SK-N-MC (cell line): ENCODE results near the gene CADPS2.

Experiments used
- EZH2 ChIP-seq: fragments of 200-600 bp; sonication (generic); IDR thresholded peaks from one replicate; pipeline ENCODE4 v1.6.1; 2017; ENCODE audit warnings: antibody characterized with exemption
- FOXP2 ChIP-seq: optimal IDR thresholded peaks from 2 replicates; pipeline ENCODE3; 2011; ENCODE audit warnings: mild to moderate bottlenecking, moderate library complexity; ENCODE audit not compliant: insufficient read depth; ENCODE audit errors: extremely low read length, control extremely low read depth
- POLR2AphosphoS5 ChIP-seq: IDR thresholded peaks from 2 replicates; pipeline ENCODE4 v1.6.1; 2012; ENCODE audit warnings: mild to moderate bottlenecking, low read depth, low read length, borderline replicate concordance

DNA sequence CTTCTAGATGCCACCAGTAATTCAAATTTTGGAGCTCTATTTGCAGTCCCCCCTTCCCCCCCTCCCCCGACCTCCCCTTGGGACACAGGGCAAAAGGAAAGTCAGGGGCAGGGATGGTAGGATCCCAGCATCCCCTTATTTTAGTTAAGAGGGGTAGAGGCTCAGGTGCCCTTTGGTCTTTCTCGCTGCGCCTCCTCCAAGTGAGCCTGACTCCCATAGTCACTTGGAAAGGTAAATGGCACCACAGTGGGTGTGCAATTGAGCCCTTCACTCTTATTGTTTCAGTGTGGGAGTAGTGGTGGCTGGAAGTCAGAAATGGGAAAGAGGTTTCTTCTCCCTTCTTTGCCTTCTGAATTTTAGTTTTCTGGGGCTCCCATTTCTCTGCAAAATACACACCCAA lies 573.5 kb downstream of the CADPS2 start:
- no peak; the same call in 1 of the 2 replicates for TF ChIP-seq POLR2AphosphoS5
- no peak for TF ChIP-seq EZH2
- no peak for TF ChIP-seq FOXP2
